Endothelial cell (in vitro differentiated cells): ENCODE data around the gene TMEM260. TPM values are rescaled to one million over a fixed set of nuclear protein-coding genes. Genes with fewer than 3 reads are reported as not detected.

Experiments used
- DNase-seq: peaks from one replicate; pipeline ENCODE4 v3.0.0; 2021; ENCODE audit warnings: low spot score
- H3K27ac Mint-ChIP-seq: one replicate; pipeline ENCODE4 v1.8.0; 2021; ENCODE audit warnings: mixed read lengths, inconsistent platforms; ENCODE audit not compliant: unreplicated experiment
- H3K27me3 Mint-ChIP-seq: one replicate; pipeline ENCODE4 v1.8.0; 2021; ENCODE audit warnings: mild to moderate bottlenecking, moderate library complexity, mixed read lengths, inconsistent platforms; ENCODE audit not compliant: unreplicated experiment
- H3K36me3 Mint-ChIP-seq: one replicate; pipeline ENCODE4 v1.8.0; 2021; ENCODE audit warnings: mild to moderate bottlenecking, low read depth, mixed read lengths, inconsistent platforms; ENCODE audit not compliant: unreplicated experiment
- H3K4me1 Mint-ChIP-seq: one replicate; pipeline ENCODE4 v1.8.0; 2021; ENCODE audit warnings: mild to moderate bottlenecking, mixed read lengths, inconsistent platforms; ENCODE audit not compliant: unreplicated experiment
- H3K4me3 Mint-ChIP-seq: one replicate; pipeline ENCODE4 v1.8.0; 2021; ENCODE audit warnings: mild to moderate bottlenecking, mixed read lengths, inconsistent platforms; ENCODE audit not compliant: unreplicated experiment
- H3K9me3 Mint-ChIP-seq: one replicate; pipeline ENCODE4 v1.8.0; 2021; ENCODE audit warnings: mixed read lengths, inconsistent platforms; ENCODE audit not compliant: unreplicated experiment
- CTCF ChIP-seq: fragments of 200-600 bp; sonication (generic); IDR thresholded peaks from one replicate; pipeline ENCODE4 v1.5.0; 2021; ENCODE audit warnings: antibody characterized with exemption; ENCODE audit not compliant: unreplicated experiment
- total RNA-seq: library from RNA; stranded (reverse); fragmentation: NEBNext Ultra II Directional; extraction: Animal tissue kit (Norgen Biotek cat#: 25700); gene quantifications from one replicate; pipeline ENCODE4 v1.2.1, GENCODE V29; 2021; ENCODE audit not compliant: unreplicated experiment

The TMEM260 gene
- total RNA-seq, 1 donor from 2014 or later: 17.0 TPM

- TF ChIP-seq CTCF: no peak
- H3K4me3 Mint-ChIP-seq: no peak overlapping the region
Observed at GRCh38 chr14:56647493-56647892, 67.9 kb downstream of the TMEM260 start.

GRCh38 chr14:56648508-56649301 lies 69.1 kb downstream of the TMEM260 start:
- no peak for DNase-seq
- TF ChIP-seq CTCF: no peak
- no peaks in the 10 kb centered on the region for H3K4me1 Mint-ChIP-seq
- no peaks in the 10 kb centered on the region for H3K27me3 Mint-ChIP-seq
- no peak overlapping the region for H3K4me3 Mint-ChIP-seq
- no peaks in the 10 kb centered on the region for H3K9me3 Mint-ChIP-seq
- H3K36me3 Mint-ChIP-seq: no peaks in the 10 kb centered on the region
- no peak overlapping the region for H3K27ac Mint-ChIP-seq

More at GRCh38 chr14:56647493-56647892, 67.9 kb downstream of the TMEM260 start:
- no peak for DNase-seq
- no peaks in the 10 kb centered on the region for H3K9me3 Mint-ChIP-seq
- no peaks in the 10 kb centered on the region for H3K27me3 Mint-ChIP-seq
- no peaks in the 10 kb centered on the region for H3K36me3 Mint-ChIP-seq
- no peak overlapping the region for H3K27ac Mint-ChIP-seq
- no peaks in the 10 kb centered on the region for H3K4me1 Mint-ChIP-seq

- Mint-ChIP-seq H3K27me3 (no peaks in the 10 kb centered on the region), H3K4me3 (no peak overlapping the region), H3K9me3 (no peaks in the 10 kb centered on the region), H3K27ac (no peak overlapping the region), H3K36me3 (no peaks in the 10 kb centered on the region), H3K4me1 (no peaks in the 10 kb centered on the region)
- TF ChIP-seq CTCF: no peak
- no peak for DNase-seq
Observed at GRCh38 chr14:56649382-56649781, 69.8 kb downstream of the TMEM260 start.

GRCh38 chr14:56650048-56650447 lies 70.5 kb downstream of the TMEM260 start:
- no peak overlapping the region for H3K27ac Mint-ChIP-seq
- TF ChIP-seq CTCF: no peak
- DNase-seq: no peak

GRCh38 chr14:56650979-56651378 lies 71.4 kb downstream of the TMEM260 start:
- DNase-seq: no peak
- no peak overlapping the region for H3K27ac Mint-ChIP-seq
- no peaks in the 10 kb centered on the region for H3K4me1 Mint-ChIP-seq
- H3K4me3 Mint-ChIP-seq: no peak overlapping the region
- H3K9me3 Mint-ChIP-seq: no peaks in the 10 kb centered on the region
- no peaks in the 10 kb centered on the region for H3K36me3 Mint-ChIP-seq
- H3K27me3 Mint-ChIP-seq: no peaks in the 10 kb centered on the region
- TF ChIP-seq CTCF: no peak

More at GRCh38 chr14:56650048-56650447, 70.5 kb downstream of the TMEM260 start:
- Mint-ChIP-seq H3K36me3 (no peaks in the 10 kb centered on the region), H3K4me1 (no peaks in the 10 kb centered on the region), H3K4me3 (no peak overlapping the region), H3K9me3 (no peaks in the 10 kb centered on the region), H3K27me3 (no peaks in the 10 kb centered on the region)
